ENCODE measurements around the gene DHRS3.

Gene DHRS3

DNA sequence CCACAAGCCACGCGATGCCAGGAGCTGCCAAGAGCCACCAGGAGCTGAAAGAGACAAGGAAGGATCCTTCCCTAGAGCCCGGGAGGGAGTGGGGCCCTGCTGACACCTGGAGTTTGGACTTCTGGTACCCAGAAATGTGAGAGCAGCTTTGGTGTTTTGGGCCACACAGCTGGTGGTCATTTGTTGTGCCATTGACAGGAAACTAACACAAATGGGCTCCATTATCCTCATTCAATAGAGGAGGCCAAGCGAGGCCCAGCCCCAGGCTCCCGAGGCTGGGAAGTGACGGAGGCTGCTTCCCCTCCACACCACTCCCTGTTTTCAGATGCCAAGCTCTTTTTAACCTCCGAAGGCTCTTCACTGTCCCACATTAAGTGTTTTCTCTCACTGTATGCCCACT is 25.5 kb downstream of the DHRS3 start:
- Histone ChIP-seq H3K4me2 (ENCODE audit: low read length) (no peak overlapping the region), H3K27ac (ENCODE audit: low read length) (no peak overlapping the region), H3K4me1 (ENCODE audit: low read length) (no peaks in the 10 kb centered on the region), H3K4me3 (ENCODE audit: low read length) (no peak overlapping the region), H3K36me3 (replicated peaks; ENCODE audit: low read depth, low read length) (no peaks in the 10 kb centered on the region), H3K9ac (ENCODE audit: low read length) (no peak overlapping the region), H4K20me1 (ENCODE audit: insufficient read depth, low read length) (no peaks in the 10 kb centered on the region), H3K27me3 (ENCODE audit: low read depth, low read length) (no peaks in the 10 kb centered on the region), H3K9me3 (ENCODE audit: insufficient read depth, low read length) (no peaks in the 10 kb centered on the region), H3K79me2 (ENCODE audit: low read length) (no peaks in the 10 kb centered on the region), H2AFZ (ENCODE audit: low read depth, low read length) (no peak overlapping the region)
- TF ChIP-seq, protein P1, sequence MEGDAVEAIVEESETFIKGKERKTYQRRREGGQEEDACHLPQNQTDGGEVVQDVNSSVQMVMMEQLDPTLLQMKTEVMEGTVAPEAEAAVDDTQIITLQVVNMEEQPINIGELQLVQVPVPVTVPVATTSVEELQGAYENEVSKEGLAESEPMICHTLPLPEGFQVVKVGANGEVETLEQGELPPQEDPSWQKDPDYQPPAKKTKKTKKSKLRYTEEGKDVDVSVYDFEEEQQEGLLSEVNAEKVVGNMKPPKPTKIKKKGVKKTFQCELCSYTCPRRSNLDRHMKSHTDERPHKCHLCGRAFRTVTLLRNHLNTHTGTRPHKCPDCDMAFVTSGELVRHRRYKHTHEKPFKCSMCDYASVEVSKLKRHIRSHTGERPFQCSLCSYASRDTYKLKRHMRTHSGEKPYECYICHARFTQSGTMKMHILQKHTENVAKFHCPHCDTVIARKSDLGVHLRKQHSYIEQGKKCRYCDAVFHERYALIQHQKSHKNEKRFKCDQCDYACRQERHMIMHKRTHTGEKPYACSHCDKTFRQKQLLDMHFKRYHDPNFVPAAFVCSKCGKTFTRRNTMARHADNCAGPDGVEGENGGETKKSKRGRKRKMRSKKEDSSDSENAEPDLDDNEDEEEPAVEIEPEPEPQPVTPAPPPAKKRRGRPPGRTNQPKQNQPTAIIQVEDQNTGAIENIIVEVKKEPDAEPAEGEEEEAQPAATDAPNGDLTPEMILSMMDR (IDR thresholded peaks at IDR 0.05; ENCODE audit: low read depth, low read length): no peak
- no peak for TF ChIP-seq EZH2phosphoT487 (IDR thresholded peaks at IDR 0.05; ENCODE audit: low read depth)

DNA sequence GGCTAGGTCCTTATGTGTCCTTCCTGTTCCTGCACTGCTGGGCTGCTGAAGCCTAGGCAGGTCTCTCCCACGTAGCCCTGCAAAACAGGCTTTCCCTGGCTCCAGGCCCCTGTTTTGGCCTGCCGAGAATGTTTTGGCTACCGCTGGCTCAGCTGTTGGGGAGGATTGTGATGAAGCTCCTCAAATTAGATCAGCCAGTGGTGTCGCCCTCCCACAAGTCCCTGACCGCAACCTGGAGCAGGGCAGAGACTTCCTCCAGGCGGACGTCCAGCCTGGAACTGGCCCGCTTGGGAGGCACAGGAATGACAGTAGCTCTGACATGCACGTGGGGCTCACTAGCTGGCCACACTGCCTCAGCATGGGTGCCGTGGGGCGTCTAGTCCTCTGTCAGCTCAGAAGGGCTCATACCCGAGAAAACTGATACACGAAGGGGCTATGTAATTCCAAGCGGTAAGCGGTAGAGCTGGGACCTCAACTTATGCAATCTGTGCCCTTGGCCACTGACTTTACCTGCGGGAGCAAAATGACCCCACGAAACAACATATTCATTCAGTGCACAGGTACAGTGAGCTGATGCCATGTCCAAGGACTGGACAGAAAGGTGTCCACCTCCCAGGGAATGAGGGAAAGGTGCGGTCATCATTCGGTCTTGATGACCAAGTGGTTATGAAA is 26.6 kb downstream of the DHRS3 start:
- H3K4me3 ChIP-seq (ENCODE audit: low read length): no peak overlapping the region
- H3K4me1 ChIP-seq (ENCODE audit: low read length): no peaks in the 10 kb centered on the region
- H3K9ac ChIP-seq (ENCODE audit: low read length): no peak overlapping the region
- TF ChIP-seq EZH2phosphoT487 (IDR thresholded peaks at IDR 0.05; ENCODE audit: low read depth): no peak
- TF ChIP-seq, protein P1 (IDR thresholded peaks at IDR 0.05; ENCODE audit: low read depth, low read length): no peak
- no peaks in the 10 kb centered on the region for H3K79me2 ChIP-seq (ENCODE audit: low read length)
- H3K27ac ChIP-seq (ENCODE audit: low read length): no peak overlapping the region
- no peak overlapping the region for H2AFZ ChIP-seq (ENCODE audit: low read depth, low read length)
- no peaks in the 10 kb centered on the region for H3K9me3 ChIP-seq (ENCODE audit: insufficient read depth, low read length)
- H3K36me3 ChIP-seq (replicated peaks; ENCODE audit: low read depth, low read length): no peaks in the 10 kb centered on the region
- no peaks in the 10 kb centered on the region for H4K20me1 ChIP-seq (ENCODE audit: insufficient read depth, low read length)
- no peaks in the 10 kb centered on the region for H3K27me3 ChIP-seq (ENCODE audit: low read depth, low read length)
- no peak overlapping the region for H3K4me2 ChIP-seq (ENCODE audit: low read length)

DNA sequence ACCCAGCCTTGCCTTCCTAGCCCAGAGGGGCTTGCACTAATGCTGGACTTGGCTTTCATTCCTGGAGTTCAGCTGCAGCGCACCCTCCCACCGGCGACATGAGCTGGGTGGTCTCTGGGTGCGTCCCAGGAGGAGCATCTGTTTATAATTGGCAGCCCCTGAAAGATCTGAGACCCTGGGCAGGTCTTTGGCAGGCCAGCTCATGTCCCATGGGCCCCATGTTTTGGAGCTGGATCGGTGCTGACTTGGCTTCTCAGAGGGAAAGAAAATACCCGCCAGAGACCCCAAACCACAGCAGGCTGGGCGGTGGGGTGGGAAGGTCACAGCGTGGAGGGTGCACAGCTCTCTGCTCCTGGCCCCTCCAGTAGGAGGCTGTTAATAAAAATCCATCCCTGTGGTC is 29.3 kb downstream of the DHRS3 start:
- H3K36me3 ChIP-seq (replicated peaks; ENCODE audit: low read depth, low read length): no peaks in the 10 kb centered on the region
- no peak overlapping the region for H3K9ac ChIP-seq (ENCODE audit: low read length)
- no peaks in the 10 kb centered on the region for H3K4me1 ChIP-seq (ENCODE audit: low read length)
- no peaks in the 10 kb centered on the region for H3K27me3 ChIP-seq (ENCODE audit: low read depth, low read length)
- H2AFZ ChIP-seq (ENCODE audit: low read depth, low read length): no peak overlapping the region
- no peak overlapping the region for H3K4me3 ChIP-seq (ENCODE audit: low read length)
- H3K27ac ChIP-seq (ENCODE audit: low read length): no peak overlapping the region
- TF ChIP-seq, protein P1 (IDR thresholded peaks at IDR 0.05; ENCODE audit: low read depth, low read length): no peak
- no peak for TF ChIP-seq EZH2phosphoT487 (IDR thresholded peaks at IDR 0.05; ENCODE audit: low read depth)
- H4K20me1 ChIP-seq (ENCODE audit: insufficient read depth, low read length): no peaks in the 10 kb centered on the region
- no peaks in the 10 kb centered on the region for H3K79me2 ChIP-seq (ENCODE audit: low read length)
- no peak overlapping the region for H3K4me2 ChIP-seq (ENCODE audit: low read length)
- no peaks in the 10 kb centered on the region for H3K9me3 ChIP-seq (ENCODE audit: insufficient read depth, low read length)

DNA sequence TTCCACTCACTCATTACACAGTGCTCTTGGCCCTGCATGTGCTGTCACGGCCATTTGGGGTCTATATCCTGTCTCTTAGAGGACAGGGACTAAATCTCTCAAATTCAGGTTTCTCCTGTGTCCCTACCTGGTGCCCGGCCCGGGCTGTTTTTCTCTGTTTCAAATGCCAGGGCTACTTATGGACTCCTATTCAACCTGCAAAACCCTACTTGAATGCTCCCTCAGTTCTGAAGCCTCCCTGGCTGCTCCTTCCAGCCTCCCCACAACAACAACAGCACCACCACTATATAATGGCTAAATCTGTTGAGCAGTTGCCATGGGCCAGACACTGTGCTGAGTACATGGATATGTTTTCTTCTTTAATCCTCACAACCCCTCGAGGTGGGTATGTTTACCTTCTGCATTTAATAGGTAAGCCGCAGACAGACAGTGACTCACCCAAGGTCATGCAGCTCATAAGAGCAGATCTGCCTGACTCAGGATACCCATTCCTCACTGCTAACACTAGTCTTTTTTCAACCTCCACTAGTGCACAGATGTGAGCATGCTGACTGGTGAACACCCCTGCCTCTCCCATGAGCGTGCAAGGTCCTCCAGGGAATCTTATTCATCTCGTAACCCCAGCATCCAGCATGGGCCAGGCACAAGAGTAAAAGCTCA is 29.9 kb downstream of the DHRS3 start:
- no peaks in the 10 kb centered on the region for H3K27me3 ChIP-seq (ENCODE audit: low read depth, low read length)
- H3K79me2 ChIP-seq (ENCODE audit: low read length): no peaks in the 10 kb centered on the region
- no peak overlapping the region for H2AFZ ChIP-seq (ENCODE audit: low read depth, low read length)
- no peak overlapping the region for H3K27ac ChIP-seq (ENCODE audit: low read length)
- H3K4me1 ChIP-seq (ENCODE audit: low read length): no peaks in the 10 kb centered on the region
- no peak overlapping the region for H3K4me2 ChIP-seq (ENCODE audit: low read length)
- no peaks in the 10 kb centered on the region for H3K9me3 ChIP-seq (ENCODE audit: insufficient read depth, low read length)
- no peak overlapping the region for H3K4me3 ChIP-seq (ENCODE audit: low read length)
- no peaks in the 10 kb centered on the region for H3K36me3 ChIP-seq (replicated peaks; ENCODE audit: low read depth, low read length)
- no peak overlapping the region for H3K9ac ChIP-seq (ENCODE audit: low read length)
- TF ChIP-seq, protein P1 (IDR thresholded peaks at IDR 0.05; ENCODE audit: low read depth, low read length): no peak
- TF ChIP-seq EZH2phosphoT487 (IDR thresholded peaks at IDR 0.05; ENCODE audit: low read depth): no peak
- H4K20me1 ChIP-seq (ENCODE audit: insufficient read depth, low read length): no peaks in the 10 kb centered on the region
